ENCODE measurements around the gene THRSP.

DNA sequence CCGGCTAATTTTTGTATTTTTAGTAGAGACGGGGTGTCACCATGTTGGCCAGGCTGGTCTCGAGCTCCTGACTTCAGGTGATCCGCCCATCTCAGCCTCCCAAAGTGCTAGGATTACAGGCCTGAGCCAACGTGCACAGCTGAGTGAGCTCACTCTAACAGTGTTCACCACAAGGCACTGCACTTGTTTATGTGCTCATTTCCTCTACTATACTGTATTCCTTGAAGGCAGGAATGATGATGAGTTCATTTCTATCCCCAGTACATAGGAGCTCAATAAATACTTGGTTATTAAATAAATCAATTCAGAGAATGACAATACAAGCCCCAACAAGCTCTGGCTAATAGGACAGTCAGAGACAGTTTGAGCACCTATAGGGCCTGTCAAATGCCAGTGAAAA, 46.7 kb downstream of the THRSP start:
- TF ChIP-seq, protein P1, sequence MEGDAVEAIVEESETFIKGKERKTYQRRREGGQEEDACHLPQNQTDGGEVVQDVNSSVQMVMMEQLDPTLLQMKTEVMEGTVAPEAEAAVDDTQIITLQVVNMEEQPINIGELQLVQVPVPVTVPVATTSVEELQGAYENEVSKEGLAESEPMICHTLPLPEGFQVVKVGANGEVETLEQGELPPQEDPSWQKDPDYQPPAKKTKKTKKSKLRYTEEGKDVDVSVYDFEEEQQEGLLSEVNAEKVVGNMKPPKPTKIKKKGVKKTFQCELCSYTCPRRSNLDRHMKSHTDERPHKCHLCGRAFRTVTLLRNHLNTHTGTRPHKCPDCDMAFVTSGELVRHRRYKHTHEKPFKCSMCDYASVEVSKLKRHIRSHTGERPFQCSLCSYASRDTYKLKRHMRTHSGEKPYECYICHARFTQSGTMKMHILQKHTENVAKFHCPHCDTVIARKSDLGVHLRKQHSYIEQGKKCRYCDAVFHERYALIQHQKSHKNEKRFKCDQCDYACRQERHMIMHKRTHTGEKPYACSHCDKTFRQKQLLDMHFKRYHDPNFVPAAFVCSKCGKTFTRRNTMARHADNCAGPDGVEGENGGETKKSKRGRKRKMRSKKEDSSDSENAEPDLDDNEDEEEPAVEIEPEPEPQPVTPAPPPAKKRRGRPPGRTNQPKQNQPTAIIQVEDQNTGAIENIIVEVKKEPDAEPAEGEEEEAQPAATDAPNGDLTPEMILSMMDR (IDR thresholded peaks at IDR 0.05): no peak
- no peak for TF ChIP-seq POLR2A (IDR thresholded peaks at IDR 0.05)
